Testis (tissue), 5 donors: ENCODE data around the gene PATE3. TPM values are rescaled to one million over a fixed set of nuclear protein-coding genes. Genes with fewer than 3 reads are reported as not detected.

Experiments
- DNase-seq: peaks from one replicate; pipeline ENCODE4 v3.0.0-alpha.2; 2019
- H3K27ac ChIP-seq, 2 donors: fragments of 200-600 bp; sonication (generic); one replicate each; pipeline ENCODE4 v1.5.1; 2019
- H3K27me3 ChIP-seq: fragments of 200-600 bp; sonication (generic); one replicate; pipeline ENCODE4 v1.5.1; 2019
- H3K36me3 ChIP-seq: fragments of 200-600 bp; sonication (generic); one replicate; pipeline ENCODE4 v1.5.1; 2017; ENCODE audit warnings: low read depth; ENCODE audit errors: missing control alignments
- H3K4me1 ChIP-seq: fragments of 200-600 bp; sonication (generic); one replicate; pipeline ENCODE4 v1.5.1; 2019
- H3K4me3 ChIP-seq, 2 donors: fragments of 200-600 bp; sonication (generic); one replicate each; pipeline ENCODE4 v1.5.1; 2017 to 2019
- H3K9me3 ChIP-seq: fragments of 200-600 bp; sonication (generic); one replicate; pipeline ENCODE4 v1.5.1; 2017
- POLR2A ChIP-seq: fragments of 450-650 bp; IDR thresholded peaks from one replicate; pipeline ENCODE4 v1.6.1; 2017; ENCODE audit warnings: antibody characterized with exemption, mild to moderate bottlenecking, moderate library complexity
- WGBS, 2 donors: methylation state at CpG; one replicate each; pipeline ENCODE4 v1.1.5; 2018; 5-methylcytosine and 5-hydroxymethylcytosine counted together
- intact Hi-C: fragments of 100-400 bp; cut with DNase I; formaldehyde crosslinking; loops from one replicate; pipeline ENCODE4 v1.15.1; 2023; ENCODE audit warnings: low total_unique reads
- long read RNA-seq, 2 donors: transcript quantifications; one replicate each; lab custom pipeline, GENCODE V29; 2026
- polyA plus RNA-seq: library from polyadenylated mRNA; stranded (reverse); fragments of 350-450 nt; fragmentation: Illumina TruSeq; extraction: RNeasy Lipid Tissue Mini Kit (QIAGEN cat#74804); gene quantifications from one replicate; pipeline ENCODE4 v1.2.3, GENCODE V29; 2014; ENCODE audit warnings: low read depth, low replicate concordance; ENCODE audit not compliant: insufficient read depth
- total RNA-seq, 2 donors: library from RNA; depleted of rRNA; stranded (reverse); fragments of >200 nt; gene quantifications; one replicate each; pipeline ENCODE4 v1.2.3, GENCODE V29; 2016
- TF ChIP-seq, protein P1 (sequence below), 3 experiments: fragments of 450-650 bp in 2 of 3; fragments of 200-600 bp in 1 of 3; sonication (generic) in 1 of 3; IDR thresholded peaks; one replicate each; pipeline ENCODE4 v1.5.1; 2016 to 2019; ENCODE audit warnings: antibody characterized with exemption in 3 of 3, mild to moderate bottlenecking in 2 of 3, moderate library complexity in 1 of 3

The PATE3 gene
- total RNA-seq (not detected), polyA plus RNA-seq (not detected)
- long read RNA-seq, donor 1: 0 reads
- long read RNA-seq, donor 2: 0 reads

GRCh38 chr11:125787827-125788226 lies at the start of gene PATE3:
Gene PATE3, plus strand, starts transcription at chr11:125788127. Its CDS starts 25 bp downstream, at chr11:125788152.
- Histone ChIP-seq H3K9me3 (no peaks in the 10 kb centered on the region), H3K4me1 (no peaks in the 10 kb centered on the region), H3K27me3 (no peaks in the 10 kb centered on the region), H3K27ac (no peak within 1 kb of the TSS), H3K4me3 (no peak within 1 kb of the TSS), H3K36me3 (no peaks in the 10 kb centered on the region)
- DNase-seq: no peak
- intact Hi-C loops: no loop called here
- TF ChIP-seq, protein P1, sequence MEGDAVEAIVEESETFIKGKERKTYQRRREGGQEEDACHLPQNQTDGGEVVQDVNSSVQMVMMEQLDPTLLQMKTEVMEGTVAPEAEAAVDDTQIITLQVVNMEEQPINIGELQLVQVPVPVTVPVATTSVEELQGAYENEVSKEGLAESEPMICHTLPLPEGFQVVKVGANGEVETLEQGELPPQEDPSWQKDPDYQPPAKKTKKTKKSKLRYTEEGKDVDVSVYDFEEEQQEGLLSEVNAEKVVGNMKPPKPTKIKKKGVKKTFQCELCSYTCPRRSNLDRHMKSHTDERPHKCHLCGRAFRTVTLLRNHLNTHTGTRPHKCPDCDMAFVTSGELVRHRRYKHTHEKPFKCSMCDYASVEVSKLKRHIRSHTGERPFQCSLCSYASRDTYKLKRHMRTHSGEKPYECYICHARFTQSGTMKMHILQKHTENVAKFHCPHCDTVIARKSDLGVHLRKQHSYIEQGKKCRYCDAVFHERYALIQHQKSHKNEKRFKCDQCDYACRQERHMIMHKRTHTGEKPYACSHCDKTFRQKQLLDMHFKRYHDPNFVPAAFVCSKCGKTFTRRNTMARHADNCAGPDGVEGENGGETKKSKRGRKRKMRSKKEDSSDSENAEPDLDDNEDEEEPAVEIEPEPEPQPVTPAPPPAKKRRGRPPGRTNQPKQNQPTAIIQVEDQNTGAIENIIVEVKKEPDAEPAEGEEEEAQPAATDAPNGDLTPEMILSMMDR (IDR thresholded peaks at IDR 0.05): no peak
- whole genome bisulfite sequencing, 2 donors: 76 to 77% methylated on average over 2 of the region's 2 CpGs

DNA sequence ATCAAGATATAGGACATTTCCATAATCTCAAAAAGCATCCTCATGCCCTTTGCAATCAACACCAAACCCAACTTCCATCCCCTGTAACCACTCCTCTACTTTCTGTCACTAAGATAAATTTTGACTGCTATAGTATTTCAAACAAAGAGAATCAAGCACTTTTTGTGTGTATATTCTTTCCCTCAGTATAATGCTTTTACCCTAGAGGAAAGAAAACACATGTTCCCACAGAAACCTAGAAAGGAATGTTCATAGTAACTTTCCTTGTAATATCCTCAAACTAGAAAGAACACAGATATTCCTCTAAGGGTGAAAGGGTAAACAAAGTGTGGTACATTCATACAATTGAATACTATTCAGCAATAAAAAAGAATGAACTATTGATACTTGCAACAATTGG lies 47.3 kb upstream of the PATE3 start:
- Histone ChIP-seq H3K4me3 (no peak overlapping the region), H3K4me1 (no peaks in the 10 kb centered on the region), H3K27ac (no peak overlapping the region), H3K36me3 (no peaks in the 10 kb centered on the region), H3K9me3 (no peaks in the 10 kb centered on the region), H3K27me3 (no peaks in the 10 kb centered on the region)
- intact Hi-C loops: no loop called here
- no peak for DNase-seq
- no peak for TF ChIP-seq POLR2A
- TF ChIP-seq, protein P1 (IDR thresholded peaks at IDR 0.05): no peak

DNA sequence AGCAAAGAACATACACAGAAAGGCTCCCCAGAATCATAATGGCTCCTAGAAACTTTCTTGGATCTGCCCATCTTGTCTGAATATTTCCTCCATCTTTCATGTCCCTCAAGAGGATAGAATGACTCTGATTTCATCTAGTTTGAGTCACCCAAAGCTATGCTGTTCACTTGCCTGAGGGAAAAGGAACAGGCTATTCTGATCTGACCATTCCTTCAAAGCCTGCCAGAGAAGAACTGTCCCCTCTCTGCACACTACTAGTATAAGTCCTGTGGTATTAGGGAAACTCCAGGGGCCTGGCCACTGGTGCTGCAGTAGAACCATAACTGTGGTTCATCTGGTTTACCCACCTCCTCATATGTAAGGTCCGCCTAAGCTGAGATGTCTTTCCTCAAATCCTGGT lies 44.2 kb upstream of the PATE3 start:
- WGBS, 2 donors: 90 to 100% methylated on average over 1 of the region's 1 CpG
- Histone ChIP-seq H3K36me3 (no peaks in the 10 kb centered on the region), H3K4me3 (no peak overlapping the region), H3K4me1 (no peaks in the 10 kb centered on the region), H3K27me3 (no peaks in the 10 kb centered on the region), H3K27ac (no peak overlapping the region), H3K9me3 (no peaks in the 10 kb centered on the region)
- intact Hi-C loops: no loop called here
- TF ChIP-seq, protein P1 (IDR thresholded peaks at IDR 0.05): no peak
- no peak for TF ChIP-seq POLR2A
- DNase-seq: no peak

DNA sequence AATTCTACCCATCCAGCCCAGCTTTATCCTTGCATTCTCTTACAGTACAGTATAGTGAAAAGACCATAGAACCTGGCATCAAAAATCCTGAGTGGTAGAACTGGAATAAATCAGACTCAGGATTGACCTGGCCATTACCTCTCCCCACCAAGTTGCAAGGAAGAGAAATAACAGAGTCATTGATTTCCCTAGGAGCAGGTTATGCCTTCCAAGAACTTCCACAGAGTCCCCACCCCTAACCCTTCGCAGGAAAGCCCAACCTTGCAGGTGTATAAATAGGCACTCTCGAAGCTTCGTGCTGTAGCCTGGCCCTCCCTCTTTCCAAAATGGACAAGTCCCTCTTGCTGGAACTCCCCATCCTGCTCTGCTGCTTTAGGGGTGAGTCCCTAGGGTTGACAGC lies 41.9 kb upstream of the PATE3 start, which contains the start of gene PATE1:
PATE1 (plus strand) TSS at position 301 of the 400 bp plus-strand sequence; CDS start at position 327, 26 bp downstream.
- Histone ChIP-seq H3K36me3 (no peaks in the 10 kb centered on the region), H3K9me3 (no peaks in the 10 kb centered on the region), H3K4me3 (no peak within 1 kb of the TSS), H3K4me1 (no peaks in the 10 kb centered on the region), H3K27ac (no peak within 1 kb of the TSS), H3K27me3 (no peaks in the 10 kb centered on the region)
- TF ChIP-seq, protein P1 (IDR thresholded peaks at IDR 0.05): no peak
- no peak for TF ChIP-seq POLR2A
- 81 to 82% methylated on average over 3 of the region's 3 CpGs for WGBS, 2 donors
- intact Hi-C loops: no loop called here
- no peak for DNase-seq

GRCh38 chr11:125750629-125751028 lies 37.3 kb upstream of the PATE3 start:
- WGBS, 2 donors: 49 to 61% methylated on average over 2 of the region's 2 CpGs
- Histone ChIP-seq H3K9me3 (no peaks in the 10 kb centered on the region), H3K4me3 (no peak overlapping the region), H3K36me3 (no peaks in the 10 kb centered on the region), H3K4me1 (no peaks in the 10 kb centered on the region), H3K27ac (no peak overlapping the region), H3K27me3 (no peaks in the 10 kb centered on the region)
- intact Hi-C loops: no loop called here
- TF ChIP-seq, protein P1 (IDR thresholded peaks at IDR 0.05): no peak
- TF ChIP-seq POLR2A: no peak
- no peak for DNase-seq
